COLO668 (cell line): ENCODE measurements around the gene PARP1.
"Not testable (repeated sequence)": the region's sequence is repeated elsewhere in the genome, so short reads cannot be mapped to it uniquely, and the experiment has no call there.

ENCODE experiments used
- DNase-seq: peaks from one replicate; lab custom pipeline; 2025; ENCODE audit not compliant: unreplicated experiment; lab: John Stamatoyannopoulos, UW

The PARP1 gene

GRCh38 chr1:226407497-226408284, at the start of gene PARP1:
PARP1 (minus strand) TSS chr1:226408093; CDS start chr1:226407929, 164 bp downstream.
- peak; percentile 96 for DNase-seq

GRCh38 chr1:226457307-226457712, 49.4 kb upstream of the PARP1 start:
- no peak for DNase-seq

GRCh38 chr1:226455843-226456242, 48.0 kb upstream of the PARP1 start:
- DNase-seq: no peak

DNA sequence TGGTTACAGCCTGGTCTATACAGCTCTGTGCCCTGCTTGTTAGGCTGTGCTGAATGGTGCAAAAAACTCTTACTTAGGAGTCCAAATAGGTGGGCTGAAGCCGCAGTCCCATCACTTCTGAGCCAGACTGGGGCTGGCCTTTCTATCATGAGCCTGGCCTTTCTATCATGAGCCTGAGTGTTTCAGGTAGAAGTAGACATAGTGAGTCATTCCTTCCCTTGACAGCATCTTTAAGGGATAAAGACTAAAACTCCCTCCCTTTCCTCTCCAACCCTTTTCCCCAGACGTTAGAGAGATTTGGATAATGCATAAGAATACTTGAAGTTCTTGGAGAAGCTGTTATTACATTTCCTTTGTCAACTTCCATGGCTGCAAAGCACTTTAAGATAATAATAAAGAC, 46.5 kb upstream of the PARP1 start:
- DNase-seq: no peak

- DNase-seq: no peak
These were observed 45.3 kb upstream of the PARP1 start for GRCh38 chr1:226453015-226453704.

GRCh38 chr1:226450688-226451087, 42.8 kb upstream of the PARP1 start:
- no peak for DNase-seq

DNA sequence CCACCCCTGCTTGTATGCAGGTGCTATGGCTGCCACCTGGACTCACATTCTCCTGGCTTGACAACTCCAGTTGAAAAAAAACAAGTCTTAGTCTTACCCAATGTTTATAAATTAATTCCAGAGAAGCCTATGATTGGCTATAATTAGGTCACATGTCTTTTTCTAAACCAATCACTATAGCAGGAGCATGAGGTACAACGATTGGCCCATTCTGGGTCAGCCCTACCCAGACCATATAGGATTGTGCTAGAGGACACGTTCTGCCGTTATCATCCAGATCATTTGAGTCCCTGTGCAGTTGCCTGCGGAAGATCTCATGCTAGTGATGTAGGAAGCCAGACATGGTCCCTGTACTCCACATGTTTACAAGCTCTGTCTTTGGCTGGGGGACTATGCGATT, 41.9 kb upstream of the PARP1 start:
- no peak for DNase-seq

GRCh38 chr1:226447932-226448665, 40.2 kb upstream of the PARP1 start:
- no peak for DNase-seq

DNA sequence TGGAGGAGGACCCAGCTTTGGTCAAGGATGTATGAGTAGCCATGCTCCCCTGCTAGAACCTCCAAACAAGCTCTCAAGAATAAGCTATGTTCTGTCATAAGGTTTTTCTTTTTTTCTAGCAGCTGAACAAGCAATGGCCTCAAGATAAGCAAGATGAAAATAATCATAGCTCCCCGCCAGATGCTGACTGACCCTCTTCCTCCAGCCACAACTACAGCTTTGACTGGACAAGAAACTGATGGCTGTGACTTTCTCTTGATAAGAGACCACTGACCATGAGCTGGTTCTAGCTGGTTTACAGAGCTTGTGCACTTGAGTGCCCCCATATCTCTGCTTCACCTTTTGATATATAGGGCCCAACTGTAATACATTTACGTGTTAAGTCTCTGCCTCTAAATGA, 38.2 kb upstream of the PARP1 start:
- no peak for DNase-seq

GRCh38 chr1:226444901-226445300, 37.0 kb upstream of the PARP1 start:
- no peak for DNase-seq

DNA sequence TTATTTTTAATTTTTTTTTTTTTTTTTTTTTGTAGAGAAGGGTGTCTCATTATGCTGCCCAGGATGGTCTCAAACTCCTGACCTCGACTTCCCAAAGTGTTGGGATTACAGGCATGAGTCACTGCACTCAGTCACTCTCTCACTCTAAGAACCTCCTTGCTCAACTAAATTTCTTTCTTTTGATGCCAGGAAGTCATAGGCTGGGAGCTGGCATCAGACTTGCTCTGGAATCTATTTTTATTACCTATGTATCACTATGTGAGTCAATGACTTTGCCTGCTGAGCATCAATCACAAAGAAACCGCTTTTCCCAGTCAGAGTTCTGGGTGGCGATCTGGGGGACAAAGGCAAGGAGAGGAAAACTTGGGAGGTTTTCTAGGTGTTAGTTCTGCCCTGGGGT, 35.5 kb upstream of the PARP1 start:
- DNase-seq: no peak

DNA sequence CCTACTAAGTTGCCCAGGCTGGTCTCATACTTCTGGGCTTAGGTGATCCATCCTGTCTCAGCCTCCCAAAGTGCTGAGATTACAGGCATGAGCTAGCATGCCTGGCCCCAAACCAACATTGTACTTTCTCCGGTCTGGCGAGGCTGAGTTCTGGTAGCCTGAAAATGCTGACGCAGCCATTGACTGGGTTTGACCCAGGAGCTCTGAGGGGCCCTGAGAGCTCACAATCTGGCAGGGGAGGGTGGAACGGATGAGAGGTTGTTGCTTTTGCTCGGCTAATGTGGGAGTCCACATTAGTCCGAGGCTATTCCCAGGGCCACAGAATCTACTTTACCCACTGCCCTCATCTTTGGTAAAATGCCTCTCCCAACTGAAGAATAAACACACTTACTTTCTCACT, 35.1 kb upstream of the PARP1 start:
- no peak for DNase-seq

GRCh38 chr1:226441629-226442028, 33.7 kb upstream of the PARP1 start:
- no peak for DNase-seq

GRCh38 chr1:226440512-226440911, 32.6 kb upstream of the PARP1 start:
- no peak for DNase-seq

DNA sequence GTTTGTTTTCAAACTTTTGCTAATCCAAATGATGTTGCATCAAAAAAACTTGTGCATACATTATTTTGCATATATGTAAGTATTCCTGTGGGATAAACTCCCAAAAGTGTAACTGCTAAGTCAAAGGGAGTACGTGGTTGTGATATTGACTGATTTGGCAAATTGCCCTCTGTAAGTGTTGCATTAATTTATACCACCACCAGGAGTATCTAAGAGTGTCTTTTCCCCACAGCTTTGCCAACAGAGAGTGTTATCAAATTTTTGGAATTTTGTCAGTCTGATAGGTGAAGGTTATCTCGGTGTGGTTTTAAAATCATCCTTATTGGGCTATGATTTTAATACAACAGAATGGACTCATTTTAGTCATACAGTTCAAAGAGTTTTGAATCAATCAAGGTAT, 30.1 kb upstream of the PARP1 start:
- no peak for DNase-seq

- peak; percentile 75 for DNase-seq
These were observed 29.1 kb upstream of the PARP1 start for GRCh38 chr1:226436855-226437491.

GRCh38 chr1:226436472-226436854, 28.6 kb upstream of the PARP1 start:
- no peak for DNase-seq

- DNase-seq: no peak
These were observed 25.4 kb upstream of the PARP1 start for GRCh38 chr1:226433341-226433720.

- no peak for DNase-seq
These were observed 24.9 kb upstream of the PARP1 start for GRCh38 chr1:226432586-226433340.

DNA sequence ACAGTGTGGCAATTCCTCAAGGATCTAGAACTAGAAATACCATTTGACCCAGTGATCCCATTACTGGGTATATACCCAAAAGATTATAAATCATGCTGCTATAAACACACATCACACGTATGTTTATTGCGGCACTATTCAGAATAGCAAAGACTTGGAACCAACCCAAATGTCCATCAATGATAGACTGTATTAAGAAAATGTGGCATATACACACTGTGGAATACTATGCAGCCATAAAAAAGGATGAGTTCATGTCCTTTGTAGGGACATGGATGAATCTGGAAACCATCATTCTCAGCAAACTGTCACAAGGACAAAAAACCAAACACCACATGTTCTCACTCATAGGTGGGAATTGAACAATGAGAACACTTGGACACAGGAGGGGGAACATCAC, 24.0 kb upstream of the PARP1 start:
- DNase-seq: not testable (repeated sequence)
